Measurements from ENCODE around the gene B4GALT1.

The B4GALT1 gene

DNA sequence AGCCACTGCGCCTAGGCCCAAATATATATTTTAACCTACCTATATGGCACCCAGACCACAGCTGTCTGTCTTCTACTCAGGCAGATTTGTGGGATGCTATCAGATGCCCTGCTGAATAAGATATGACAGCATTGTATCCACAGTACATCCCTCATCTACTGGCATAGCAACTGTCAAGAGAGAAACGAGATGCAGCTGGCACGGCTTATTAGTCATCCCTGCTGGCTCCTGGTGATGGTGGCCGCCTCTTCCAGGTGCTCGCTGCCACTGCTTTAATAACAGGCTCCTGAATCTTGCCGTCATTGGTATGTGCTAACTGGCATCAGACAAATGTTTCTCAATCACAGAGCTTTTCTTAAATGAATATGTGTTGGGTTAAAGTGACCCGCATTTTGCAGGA, 34.0 kb downstream of the B4GALT1 start:
- no peaks in the 10 kb centered on the region for H3K9me3 ChIP-seq
- H3K4me3 ChIP-seq (ENCODE audit: low read depth, low read length) = no peak overlapping the region
- H3K36me3 ChIP-seq = no peaks in the 10 kb centered on the region
- TF ChIP-seq, protein P1, sequence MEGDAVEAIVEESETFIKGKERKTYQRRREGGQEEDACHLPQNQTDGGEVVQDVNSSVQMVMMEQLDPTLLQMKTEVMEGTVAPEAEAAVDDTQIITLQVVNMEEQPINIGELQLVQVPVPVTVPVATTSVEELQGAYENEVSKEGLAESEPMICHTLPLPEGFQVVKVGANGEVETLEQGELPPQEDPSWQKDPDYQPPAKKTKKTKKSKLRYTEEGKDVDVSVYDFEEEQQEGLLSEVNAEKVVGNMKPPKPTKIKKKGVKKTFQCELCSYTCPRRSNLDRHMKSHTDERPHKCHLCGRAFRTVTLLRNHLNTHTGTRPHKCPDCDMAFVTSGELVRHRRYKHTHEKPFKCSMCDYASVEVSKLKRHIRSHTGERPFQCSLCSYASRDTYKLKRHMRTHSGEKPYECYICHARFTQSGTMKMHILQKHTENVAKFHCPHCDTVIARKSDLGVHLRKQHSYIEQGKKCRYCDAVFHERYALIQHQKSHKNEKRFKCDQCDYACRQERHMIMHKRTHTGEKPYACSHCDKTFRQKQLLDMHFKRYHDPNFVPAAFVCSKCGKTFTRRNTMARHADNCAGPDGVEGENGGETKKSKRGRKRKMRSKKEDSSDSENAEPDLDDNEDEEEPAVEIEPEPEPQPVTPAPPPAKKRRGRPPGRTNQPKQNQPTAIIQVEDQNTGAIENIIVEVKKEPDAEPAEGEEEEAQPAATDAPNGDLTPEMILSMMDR (IDR thresholded peaks at IDR 0.05; ENCODE audit: low read depth, low read length) = no peak
- DNase-seq = no peak
- H3K27me3 ChIP-seq = no peaks in the 10 kb centered on the region
- peaks cover 10% of the 10 kb centered on the region for H3K4me1 ChIP-seq

- no peak overlapping the region for H3K4me3 ChIP-seq (ENCODE audit: low read depth, low read length)
- H3K4me1 ChIP-seq = peaks cover 10% of the 10 kb centered on the region
- H3K36me3 ChIP-seq = no peaks in the 10 kb centered on the region
- TF ChIP-seq, protein P1 (IDR thresholded peaks at IDR 0.05; ENCODE audit: low read depth, low read length) = no peak
- DNase-seq = no peak
- H3K9me3 ChIP-seq = no peaks in the 10 kb centered on the region
- H3K27me3 ChIP-seq = no peaks in the 10 kb centered on the region
Measured at GRCh38 chr9:33131790-33132772, 35.1 kb downstream of the B4GALT1 start.

DNA sequence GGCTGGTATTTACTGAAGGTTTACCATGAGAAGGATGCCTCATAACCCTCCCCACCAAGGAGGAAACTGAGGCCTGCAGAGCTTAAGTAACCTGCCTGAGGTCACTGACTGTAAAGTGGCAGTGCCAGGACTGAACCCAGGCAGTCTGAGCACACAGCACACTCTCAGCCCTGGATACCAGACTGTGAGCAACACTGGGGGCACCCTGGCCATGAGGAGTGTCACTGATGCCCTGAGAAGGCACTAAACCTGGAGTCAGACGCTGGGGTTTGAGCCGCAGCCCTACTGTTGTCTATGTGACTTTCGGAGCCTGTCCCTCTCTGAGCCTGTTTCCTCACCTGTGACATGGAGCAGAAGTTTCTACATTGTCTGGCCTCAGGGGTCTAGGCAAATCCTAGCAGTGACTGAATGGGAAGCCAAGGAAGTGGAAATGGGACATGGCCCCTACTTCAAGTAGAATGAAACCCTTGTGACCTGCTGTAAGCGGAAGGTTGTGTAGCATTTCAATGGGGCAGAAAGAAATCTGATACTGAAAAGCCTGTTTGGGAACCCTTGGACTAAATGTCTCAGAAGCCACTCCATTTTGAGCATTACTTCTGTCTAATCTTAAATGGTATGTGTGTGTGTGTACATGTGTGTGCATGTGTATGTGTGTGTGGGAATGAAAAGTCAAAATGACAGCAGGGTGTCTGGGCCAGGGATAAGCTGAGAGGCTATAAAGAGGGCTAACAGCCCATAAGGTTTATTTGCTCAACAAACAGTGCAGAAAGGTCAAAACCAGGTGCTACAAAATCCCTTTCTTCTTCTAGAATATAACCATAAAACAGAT, 36.0 kb downstream of the B4GALT1 start:
- Histone ChIP-seq H3K9me3 (no peaks in the 10 kb centered on the region), H3K36me3 (no peaks in the 10 kb centered on the region), H3K4me1 (peaks cover 10% of the 10 kb centered on the region), H3K4me3 (ENCODE audit: low read depth, low read length) (no peak overlapping the region), H3K27me3 (no peaks in the 10 kb centered on the region)
- TF ChIP-seq, protein P1 (IDR thresholded peaks at IDR 0.05; ENCODE audit: low read depth, low read length) = no peak
- no peak for DNase-seq

- no peaks in the 10 kb centered on the region for H3K36me3 ChIP-seq
- peaks cover 10% of the 10 kb centered on the region for H3K4me1 ChIP-seq
- H3K9me3 ChIP-seq = no peaks in the 10 kb centered on the region
- no peaks in the 10 kb centered on the region for H3K27me3 ChIP-seq
- TF ChIP-seq, protein P1 (IDR thresholded peaks at IDR 0.05; ENCODE audit: low read depth, low read length) = no peak
- no peak for DNase-seq
- no peak overlapping the region for H3K4me3 ChIP-seq (ENCODE audit: low read depth, low read length)
Measured at GRCh38 chr9:33129886-33130881, 37.0 kb downstream of the B4GALT1 start.

DNA sequence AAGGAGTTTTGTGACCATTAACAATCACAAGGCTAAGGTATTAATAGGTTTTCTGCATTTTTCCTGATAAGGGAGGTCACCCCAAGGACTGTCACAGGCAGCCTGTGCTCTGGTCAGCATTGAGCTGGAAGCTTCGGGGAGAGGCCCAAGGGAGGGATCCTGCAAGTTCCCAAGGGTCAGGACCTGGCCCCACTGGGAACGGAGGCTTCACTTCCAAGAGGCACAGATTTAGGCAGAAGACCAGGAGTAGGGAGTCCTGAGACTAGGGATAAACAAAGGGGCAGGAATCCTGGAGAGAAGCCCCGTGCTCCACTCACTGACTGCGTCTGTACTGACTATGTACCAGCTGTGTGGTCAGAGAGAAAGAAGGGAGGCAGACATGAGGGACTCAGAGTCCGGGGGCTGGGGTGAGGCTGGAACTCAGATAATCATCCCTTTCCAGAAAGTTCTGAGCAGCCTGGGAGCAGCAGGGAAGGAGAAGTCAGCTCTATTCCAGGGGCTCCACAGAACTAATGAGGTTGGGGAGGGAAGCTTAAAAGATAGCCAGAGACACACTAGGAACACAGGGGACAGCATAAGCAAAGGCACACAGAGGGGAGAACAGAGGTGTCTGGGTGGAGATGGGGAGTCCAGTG, 37.8 kb downstream of the B4GALT1 start:
- Histone ChIP-seq H3K4me1 (peaks cover 10% of the 10 kb centered on the region), H3K4me3 (ENCODE audit: low read depth, low read length) (no peak overlapping the region), H3K27me3 (no peaks in the 10 kb centered on the region), H3K9me3 (no peaks in the 10 kb centered on the region), H3K36me3 (no peaks in the 10 kb centered on the region)
- TF ChIP-seq, protein P1 (IDR thresholded peaks at IDR 0.05; ENCODE audit: low read depth, low read length) = no peak
- DNase-seq = no peak

Data from BE2C (cell line).